IPS-15b (cell line): ENCODE measurements around the gene SSH3.

Experiments used
- H3K27me3 ChIP-seq: one replicate; pipeline ENCODE4 v1.6.1; 2013; ENCODE audit warnings: low read length; ENCODE audit not compliant: control insufficient read depth, insufficient read depth
- H3K36me3 ChIP-seq: one replicate; pipeline ENCODE4 v1.6.1; 2013; ENCODE audit warnings: low read length; ENCODE audit not compliant: control insufficient read depth, insufficient read depth
- H3K4me1 ChIP-seq: one replicate; pipeline ENCODE4 v1.6.1; 2013; ENCODE audit warnings: mild to moderate bottlenecking, low read length; ENCODE audit not compliant: control insufficient read depth, insufficient read depth
- H3K4me3 ChIP-seq: one replicate; pipeline ENCODE4 v1.5.1; 2013; ENCODE audit warnings: low read depth, low read length
- H3K9ac ChIP-seq: one replicate; pipeline ENCODE4 v1.6.1; 2013; ENCODE audit warnings: low read depth, mild to moderate bottlenecking, low read length
- H3K9me3 ChIP-seq: one replicate; pipeline ENCODE4 v1.6.1; 2013; ENCODE audit warnings: mild to moderate bottlenecking, low read length; ENCODE audit not compliant: control insufficient read depth, insufficient read depth

Gene SSH3

DNA sequence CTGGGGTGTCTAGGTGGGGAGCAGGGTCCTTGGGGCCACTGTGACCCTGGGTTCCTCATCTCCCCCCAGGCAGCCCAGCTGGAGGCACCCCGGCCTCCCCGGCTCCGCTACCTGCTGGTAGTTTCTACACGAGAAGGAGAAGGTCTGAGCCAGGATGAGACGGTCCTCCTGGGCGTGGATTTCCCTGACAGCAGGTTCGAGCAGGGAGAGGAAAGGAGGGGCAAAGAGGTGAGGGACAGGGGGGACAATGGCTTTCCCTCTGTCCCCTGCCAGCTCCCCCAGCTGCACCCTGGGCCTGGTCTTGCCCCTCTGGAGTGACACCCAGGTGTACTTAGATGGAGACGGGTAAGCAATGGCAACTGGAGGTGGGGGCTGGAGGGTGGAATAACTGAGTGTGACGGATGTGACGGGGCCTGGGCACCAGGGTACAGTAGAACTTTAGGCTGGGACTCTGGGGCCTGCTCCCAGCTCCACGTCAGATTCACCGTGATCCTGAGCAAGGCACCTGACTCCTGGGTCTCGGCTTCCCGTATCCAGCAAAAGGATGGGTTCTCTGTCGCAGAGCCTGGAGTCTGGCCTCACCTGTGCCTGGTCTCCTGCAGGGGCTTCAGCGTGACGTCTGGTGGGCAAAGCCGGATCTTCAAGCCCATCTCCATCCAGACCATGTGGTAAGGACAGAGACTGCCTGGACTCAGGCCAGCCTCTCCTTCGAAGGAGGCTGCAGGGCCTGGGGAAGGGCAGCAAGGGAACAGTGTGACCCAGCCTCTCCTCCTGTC, 3.6 kb downstream of the SSH3 start:
- Histone ChIP-seq H3K9me3 (no peaks in the 10 kb centered on the region), H3K27me3 (peaks cover 3% of the 10 kb centered on the region), H3K4me1 (no peaks in the 10 kb centered on the region), H3K36me3 (peaks cover 6% of the 10 kb centered on the region), H3K4me3 (no peak overlapping the region), H3K9ac (no peak overlapping the region)

DNA sequence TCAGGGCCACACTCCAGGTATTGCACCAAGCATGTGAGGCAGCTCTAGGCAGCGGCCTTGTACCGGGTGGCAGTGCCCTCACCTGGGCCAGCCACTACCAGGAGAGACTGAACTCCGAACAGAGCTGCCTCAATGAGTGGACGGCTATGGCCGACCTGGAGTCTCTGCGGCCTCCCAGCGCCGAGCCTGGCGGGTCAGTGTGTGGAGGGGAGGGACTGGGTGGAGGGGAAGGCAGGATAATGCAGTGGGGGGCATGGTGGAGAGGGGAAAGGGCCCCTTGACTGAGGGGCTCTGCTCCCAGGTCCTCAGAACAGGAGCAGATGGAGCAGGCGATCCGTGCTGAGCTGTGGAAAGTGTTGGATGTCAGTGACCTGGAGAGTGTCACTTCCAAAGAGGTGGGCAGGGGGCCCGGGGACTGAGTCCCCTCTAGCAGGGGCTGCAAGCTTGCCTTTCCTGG, 4.2 kb downstream of the SSH3 start:
- Histone ChIP-seq H3K27me3 (peaks cover 3% of the 10 kb centered on the region), H3K4me1 (no peaks in the 10 kb centered on the region), H3K9ac (no peak overlapping the region), H3K9me3 (no peaks in the 10 kb centered on the region), H3K36me3 (peaks cover 6% of the 10 kb centered on the region), H3K4me3 (no peak overlapping the region)

DNA sequence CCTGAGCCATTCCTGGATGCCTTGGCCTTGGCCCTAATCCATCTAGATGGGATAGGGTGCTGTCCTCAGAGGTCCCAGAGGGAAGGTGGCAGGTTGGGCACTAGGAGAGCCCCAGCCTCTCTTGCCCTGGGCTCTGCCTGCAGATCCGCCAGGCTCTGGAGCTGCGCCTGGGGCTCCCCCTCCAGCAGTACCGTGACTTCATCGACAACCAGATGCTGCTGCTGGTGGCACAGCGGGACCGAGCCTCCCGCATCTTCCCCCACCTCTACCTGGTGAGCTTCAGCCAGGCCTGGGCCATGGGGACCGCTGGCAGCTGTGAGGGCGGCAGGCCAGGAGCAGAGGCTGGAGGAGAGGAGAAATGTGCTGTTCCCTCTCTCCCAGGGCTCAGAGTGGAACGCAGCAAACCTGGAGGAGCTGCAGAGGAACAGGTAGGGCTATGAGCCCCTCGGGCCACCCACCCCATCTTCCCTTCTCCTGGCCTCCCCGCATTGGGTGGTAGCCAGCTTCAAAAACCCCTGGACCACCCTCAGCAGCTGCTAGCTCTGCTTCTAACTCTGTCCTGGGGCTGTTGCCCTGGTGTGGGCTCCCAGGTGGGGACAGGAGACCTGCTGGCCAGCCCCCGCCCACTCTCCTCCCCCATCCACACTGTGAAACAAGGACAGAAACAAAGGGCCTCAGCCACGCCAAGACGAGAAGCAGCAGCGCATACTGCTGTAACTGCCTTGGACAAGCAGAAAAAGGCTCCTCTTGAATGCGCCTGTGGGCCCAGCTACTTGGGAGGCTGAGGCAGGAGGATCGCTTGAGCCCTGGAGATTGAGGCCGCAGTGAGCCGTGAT, 4.9 kb downstream of the SSH3 start:
- Histone ChIP-seq H3K27me3 (peaks cover 3% of the 10 kb centered on the region), H3K4me1 (no peaks in the 10 kb centered on the region), H3K4me3 (no peak overlapping the region), H3K9ac (no peak overlapping the region), H3K36me3 (peaks cover 6% of the 10 kb centered on the region), H3K9me3 (no peaks in the 10 kb centered on the region)

DNA sequence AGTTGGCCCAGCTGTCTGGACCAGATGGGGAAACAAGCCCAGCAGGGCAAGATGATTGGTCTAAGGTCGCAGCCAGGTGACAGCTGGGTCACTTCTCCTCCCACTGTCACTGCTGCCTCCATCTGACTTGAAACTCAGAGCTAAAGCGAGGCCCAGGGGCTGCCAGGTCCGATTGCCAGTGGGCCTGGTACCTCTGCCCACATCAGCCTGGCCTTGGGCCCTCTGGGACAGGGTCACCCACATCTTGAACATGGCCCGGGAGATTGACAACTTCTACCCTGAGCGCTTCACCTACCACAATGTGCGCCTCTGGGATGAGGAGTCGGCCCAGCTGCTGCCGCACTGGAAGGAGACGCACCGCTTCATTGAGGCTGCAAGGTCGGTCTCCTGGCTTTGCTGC, 5.8 kb downstream of the SSH3 start:
- H3K36me3 ChIP-seq, result peaks cover 6% of the 10 kb centered on the region
- H3K4me3 ChIP-seq, result no peak overlapping the region
- no peaks in the 10 kb centered on the region for H3K9me3 ChIP-seq
- peaks cover 3% of the 10 kb centered on the region for H3K27me3 ChIP-seq
- no peaks in the 10 kb centered on the region for H3K4me1 ChIP-seq
- no peak overlapping the region for H3K9ac ChIP-seq

DNA sequence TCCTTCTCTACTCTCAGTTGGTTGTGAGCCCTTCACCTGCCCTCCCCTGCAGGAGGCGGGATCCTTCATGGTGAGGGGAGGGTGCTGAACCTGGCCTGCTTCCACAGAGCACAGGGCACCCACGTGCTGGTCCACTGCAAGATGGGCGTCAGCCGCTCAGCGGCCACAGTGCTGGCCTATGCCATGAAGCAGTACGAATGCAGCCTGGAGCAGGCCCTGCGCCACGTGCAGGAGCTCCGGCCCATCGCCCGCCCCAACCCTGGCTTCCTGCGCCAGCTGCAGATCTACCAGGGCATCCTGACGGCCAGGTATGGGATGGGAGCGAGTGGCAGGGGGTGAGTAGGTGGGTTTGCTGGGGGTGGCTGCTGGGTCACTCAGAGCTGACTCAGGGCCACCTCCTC, 6.3 kb downstream of the SSH3 start:
- Histone ChIP-seq H3K9me3 (no peaks in the 10 kb centered on the region), H3K36me3 (peaks cover 6% of the 10 kb centered on the region), H3K4me1 (no peaks in the 10 kb centered on the region), H3K9ac (no peak overlapping the region), H3K4me3 (no peak overlapping the region), H3K27me3 (no peaks in the 10 kb centered on the region)

DNA sequence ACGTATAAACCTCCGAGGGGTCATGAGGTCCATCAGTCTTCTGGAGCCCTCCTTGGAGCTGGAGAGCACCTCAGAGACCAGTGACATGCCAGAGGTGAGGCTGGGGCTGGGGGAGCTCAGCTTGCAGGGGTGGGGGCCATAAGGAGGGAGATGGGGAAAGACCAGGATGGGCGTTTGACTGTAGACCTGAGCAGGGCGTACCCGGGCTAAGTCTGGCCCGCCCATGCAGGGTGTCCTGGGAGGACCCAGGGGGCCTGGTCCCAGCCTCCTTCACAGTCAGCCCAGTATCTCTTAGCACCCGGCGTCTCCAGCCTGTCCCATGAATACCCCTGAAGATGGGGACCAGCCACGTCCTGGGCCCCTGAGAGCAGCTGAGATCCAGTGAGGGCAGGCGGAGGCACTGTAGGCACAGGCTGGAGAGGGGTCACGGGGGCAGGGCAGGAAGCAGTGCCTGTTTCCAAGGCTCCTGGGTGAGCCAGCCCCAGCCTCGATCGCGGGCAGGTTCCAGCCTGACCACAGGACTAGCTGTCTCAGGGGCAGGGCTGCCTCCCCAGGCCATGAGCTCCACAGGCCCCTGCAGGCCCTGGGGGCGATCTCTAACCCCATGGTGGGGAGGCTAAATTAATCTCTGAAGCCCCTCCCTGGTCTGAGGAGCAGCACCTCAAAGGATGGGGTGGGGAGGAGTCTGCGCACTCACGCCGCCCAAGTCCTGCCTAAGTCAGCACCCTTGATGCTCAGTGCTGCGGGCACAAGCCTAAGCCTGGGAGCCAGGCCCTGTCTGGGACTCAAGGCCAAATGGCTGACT, 7.1 kb downstream of the SSH3 start:
- Histone ChIP-seq H3K4me1 (no peaks in the 10 kb centered on the region), H3K9me3 (no peaks in the 10 kb centered on the region), H3K36me3 (peaks cover 6% of the 10 kb centered on the region), H3K27me3 (peaks cover under 1% of the 10 kb centered on the region), H3K4me3 (no peak overlapping the region), H3K9ac (no peak overlapping the region)

DNA sequence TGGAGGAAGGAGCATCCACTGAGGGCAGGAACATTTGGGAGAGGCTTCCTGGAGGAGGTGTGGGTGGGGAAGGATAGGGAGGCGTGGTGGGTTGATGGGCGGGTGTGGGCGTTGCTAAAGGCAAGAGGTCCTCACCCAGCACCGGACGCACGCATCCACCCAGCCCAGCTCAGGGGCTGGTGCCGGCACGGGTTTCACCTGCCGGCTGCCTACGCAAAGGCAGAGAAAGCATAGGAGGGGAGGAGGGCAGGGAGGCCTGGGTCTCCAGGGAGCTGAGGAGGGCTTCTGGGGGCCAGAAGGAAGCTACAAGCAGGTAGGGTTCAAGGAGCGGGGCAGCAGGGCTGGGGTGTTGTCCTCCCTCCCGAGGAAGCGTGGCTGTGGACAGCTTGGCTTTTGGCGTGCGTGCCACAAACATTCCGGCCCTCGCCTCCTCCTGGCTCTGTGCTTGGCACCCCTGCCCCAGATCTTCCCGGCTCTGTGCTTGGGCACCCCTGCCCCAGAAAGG, 7.8 kb downstream of the SSH3 start:
- H3K36me3 ChIP-seq, result peaks cover 6% of the 10 kb centered on the region
- no peak overlapping the region for H3K9ac ChIP-seq
- peaks cover 5% of the 10 kb centered on the region for H3K27me3 ChIP-seq
- H3K4me1 ChIP-seq, result no peaks in the 10 kb centered on the region
- H3K4me3 ChIP-seq, result no peak overlapping the region
- no peaks in the 10 kb centered on the region for H3K9me3 ChIP-seq

DNA sequence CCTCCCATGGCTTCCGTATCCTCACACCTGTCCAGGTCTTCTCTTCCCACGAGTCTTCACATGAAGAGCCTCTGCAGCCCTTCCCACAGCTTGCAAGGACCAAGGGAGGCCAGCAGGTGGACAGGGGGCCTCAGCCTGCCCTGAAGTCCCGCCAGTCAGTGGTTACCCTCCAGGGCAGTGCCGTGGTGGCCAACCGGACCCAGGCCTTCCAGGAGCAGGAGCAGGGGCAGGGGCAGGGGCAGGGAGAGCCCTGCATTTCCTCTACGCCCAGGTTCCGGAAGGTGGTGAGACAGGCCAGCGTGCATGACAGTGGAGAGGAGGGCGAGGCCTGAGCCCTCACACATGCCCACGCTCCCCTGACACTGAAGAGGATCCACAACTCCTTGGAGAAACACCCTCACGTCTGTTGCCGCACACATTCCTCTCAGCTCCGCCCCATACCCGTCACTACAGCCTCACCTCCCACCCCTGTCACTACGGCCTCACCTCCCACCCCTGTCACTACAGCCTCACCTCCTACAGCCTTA, 8.3 kb downstream of the SSH3 start:
- Histone ChIP-seq H3K36me3 (peaks cover 6% of the 10 kb centered on the region), H3K9ac (no peak overlapping the region), H3K4me1 (no peaks in the 10 kb centered on the region), H3K9me3 (no peaks in the 10 kb centered on the region), H3K27me3 (peaks cover 5% of the 10 kb centered on the region), H3K4me3 (no peak overlapping the region)

DNA sequence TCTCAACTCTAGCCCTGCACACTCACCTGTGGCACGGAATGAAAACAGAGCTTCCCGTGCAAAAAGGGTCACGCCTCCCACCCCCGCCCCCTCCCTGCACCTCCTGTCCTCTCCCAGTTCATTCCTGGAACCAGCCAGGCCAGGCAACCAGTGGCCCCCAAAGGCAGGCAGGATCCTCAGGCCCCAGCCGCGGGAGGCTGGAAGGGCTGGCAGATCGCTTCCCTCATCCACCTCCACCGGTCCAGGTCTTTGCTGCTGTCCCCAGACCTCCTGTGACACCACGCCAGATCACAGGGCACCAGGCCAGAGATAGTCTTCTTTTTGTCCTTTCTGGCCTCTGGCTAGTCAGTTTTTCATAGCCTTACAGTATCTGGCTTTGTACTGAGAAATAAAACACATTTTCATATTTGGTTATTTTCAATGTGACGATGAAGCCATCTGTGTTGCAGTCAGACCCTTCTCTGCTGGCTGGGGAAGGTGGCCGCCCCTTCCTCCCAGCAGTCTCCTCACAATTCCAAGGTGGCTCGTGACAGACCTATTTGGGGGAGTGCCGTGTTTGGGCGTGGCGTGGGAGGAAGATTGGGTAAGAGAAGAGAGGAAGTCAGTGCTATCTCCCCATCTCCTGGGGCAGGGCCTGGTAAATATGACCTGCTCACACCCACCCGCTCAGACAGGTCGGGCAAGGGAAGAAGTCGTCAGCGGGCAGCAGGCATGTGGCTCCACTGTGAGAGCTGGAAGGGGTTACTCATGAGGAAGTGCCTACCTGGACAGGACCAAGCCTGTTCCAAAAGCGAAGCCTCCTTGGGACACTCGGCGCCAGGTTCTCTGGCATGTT, 9.1 kb downstream of the SSH3 start:
- no peaks in the 10 kb centered on the region for H3K9me3 ChIP-seq
- peaks cover 6% of the 10 kb centered on the region for H3K36me3 ChIP-seq
- no peaks in the 10 kb centered on the region for H3K4me1 ChIP-seq
- H3K27me3 ChIP-seq, result peaks cover 5% of the 10 kb centered on the region
- H3K9ac ChIP-seq, result no peak overlapping the region
- no peak overlapping the region for H3K4me3 ChIP-seq

DNA sequence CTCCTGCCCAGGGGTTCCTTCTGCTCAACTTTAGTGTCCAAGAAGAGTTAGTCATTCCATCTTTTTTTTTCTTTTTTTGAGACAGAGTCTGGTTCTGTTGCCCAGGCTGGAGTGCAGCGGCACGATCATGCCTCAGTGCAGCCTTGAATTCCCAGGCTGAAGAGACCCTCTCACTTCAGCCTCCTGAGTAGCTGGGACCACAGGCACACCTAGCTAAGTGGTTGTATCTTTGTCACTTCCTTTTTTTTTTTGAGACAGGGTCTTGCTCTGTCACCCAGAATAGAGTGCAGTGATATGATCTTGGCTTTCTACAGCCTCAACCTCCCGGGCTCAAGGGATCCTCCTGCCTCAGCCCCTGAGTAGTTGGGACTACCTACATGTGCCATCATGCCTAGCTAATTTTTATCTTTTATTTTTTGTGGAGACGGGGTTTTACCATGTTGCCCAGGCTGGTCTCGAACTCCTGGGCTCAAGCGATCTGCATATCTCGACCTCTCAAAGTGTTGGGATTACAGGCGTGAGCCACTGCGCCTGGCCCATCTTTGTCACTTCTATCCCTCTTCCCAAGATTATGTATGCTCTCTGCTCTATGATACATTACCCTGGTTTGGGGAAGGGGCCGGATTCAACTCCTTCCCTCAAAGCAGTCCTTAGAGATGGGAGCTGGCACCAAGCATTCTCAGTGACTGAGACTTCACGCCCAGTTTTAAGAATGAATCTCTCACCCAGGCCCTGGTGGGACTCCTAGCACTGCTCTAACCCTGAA, 10.0 kb downstream of the SSH3 start:
- H3K9me3 ChIP-seq, result no peaks in the 10 kb centered on the region

More for the DNA sequence above, 10.0 kb downstream of the SSH3 start:
- H3K4me1 ChIP-seq, result no peaks in the 10 kb centered on the region
- H3K9ac ChIP-seq, result no peak overlapping the region
- no peak overlapping the region for H3K4me3 ChIP-seq
- peaks cover 6% of the 10 kb centered on the region for H3K36me3 ChIP-seq
- H3K27me3 ChIP-seq, result peaks cover 8% of the 10 kb centered on the region
